WI38 (cell line): ENCODE results near the gene NACAD.
"Not testable (repeated sequence)": the region's sequence is repeated elsewhere in the genome, so short reads cannot be mapped to it uniquely, and the experiment has no call there.

Experiments
- H3K4me3 ChIP-seq: 2 replicates; pipeline ENCODE4 v1.5.1; 2011; ENCODE audit warnings: low read depth, mild to moderate bottlenecking, control low read depth, low read length
- CTCF ChIP-seq: IDR thresholded peaks from 2 replicates; pipeline ENCODE4 v1.5.1; 2012; ENCODE audit warnings: low read depth, mild to moderate bottlenecking, control low read depth, low read length

NACAD gene

GRCh38 chr7:45035371-45035770 lies 53.4 kb downstream of the NACAD start:
- H3K4me3 ChIP-seq: no peak overlapping the region

GRCh38 chr7:45034710-45035109 lies 54.1 kb downstream of the NACAD start:
- H3K4me3 ChIP-seq: not testable (repeated sequence)

More at GRCh38 chr7:45035371-45035770, 53.4 kb downstream of the NACAD start:
- no peak for TF ChIP-seq CTCF

GRCh38 chr7:45033931-45034290 lies 54.9 kb downstream of the NACAD start:
- no peak for TF ChIP-seq CTCF
- no peak overlapping the region for H3K4me3 ChIP-seq

GRCh38 chr7:45033261-45033930 lies 55.4 kb downstream of the NACAD start:
- no peak overlapping the region for H3K4me3 ChIP-seq
- TF ChIP-seq CTCF: no peak

GRCh38 chr7:45032421-45032820 lies 56.3 kb downstream of the NACAD start:
- no peak for TF ChIP-seq CTCF
- H3K4me3 ChIP-seq: no peak overlapping the region

GRCh38 chr7:45031829-45032228 lies 56.9 kb downstream of the NACAD start:
- no peak for TF ChIP-seq CTCF
- no peak overlapping the region for H3K4me3 ChIP-seq
